ENCODE data around the gene MUC6.

The MUC6 gene

GRCh38 chr11:1014276-1014675, 22.2 kb downstream of the MUC6 start:
- no peak for DNase-seq
- in situ Hi-C loops (cut with MboI; ENCODE audit: low pct_unique_long_range_greater_than_20kb, low sequenced_read_pairs): no loop called here

GRCh38 chr11:1013631-1013935, 22.9 kb downstream of the MUC6 start:
- in situ Hi-C loops (cut with MboI; ENCODE audit: low pct_unique_long_range_greater_than_20kb, low sequenced_read_pairs): no loop called here
- DNase-seq: no peak

GRCh38 chr11:1012740-1013630, 23.5 kb downstream of the MUC6 start:
- DNase-seq: no peak
- in situ Hi-C loops (cut with MboI; ENCODE audit: low pct_unique_long_range_greater_than_20kb, low sequenced_read_pairs): no loop called here

GRCh38 chr11:1012291-1012690, 24.2 kb downstream of the MUC6 start:
- DNase-seq: no peak
- in situ Hi-C loops (cut with MboI; ENCODE audit: low pct_unique_long_range_greater_than_20kb, low sequenced_read_pairs): no loop called here

GRCh38 chr11:1011320-1011698, 25.2 kb downstream of the MUC6 start:
- in situ Hi-C loops (cut with MboI; ENCODE audit: low pct_unique_long_range_greater_than_20kb, low sequenced_read_pairs): no loop called here
- no peak for DNase-seq

GRCh38 chr11:1010551-1011319, 25.8 kb downstream of the MUC6 start:
- no peak for DNase-seq
- in situ Hi-C loops (cut with MboI; ENCODE audit: low pct_unique_long_range_greater_than_20kb, low sequenced_read_pairs): no loop called here

GRCh38 chr11:1009991-1010390, 26.5 kb downstream of the MUC6 start:
- in situ Hi-C loops (cut with MboI; ENCODE audit: low pct_unique_long_range_greater_than_20kb, low sequenced_read_pairs): no loop called here
- no peak for DNase-seq

- in situ Hi-C loops (cut with MboI; ENCODE audit: low pct_unique_long_range_greater_than_20kb, low sequenced_read_pairs): no loop called here
- no peak for DNase-seq
Measured at GRCh38 chr11:1009371-1009770, 27.1 kb downstream of the MUC6 start.

GRCh38 chr11:1008803-1009145, 27.7 kb downstream of the MUC6 start:
- in situ Hi-C loops (cut with MboI; ENCODE audit: low pct_unique_long_range_greater_than_20kb, low sequenced_read_pairs): no loop called here
- DNase-seq: no peak

GRCh38 chr11:1008001-1008802, 28.3 kb downstream of the MUC6 start:
- DNase-seq: no peak
- in situ Hi-C loops (cut with MboI; ENCODE audit: low pct_unique_long_range_greater_than_20kb, low sequenced_read_pairs): no loop called here

- in situ Hi-C loops (cut with MboI; ENCODE audit: low pct_unique_long_range_greater_than_20kb, low sequenced_read_pairs): no loop called here
- DNase-seq: no peak
Measured at GRCh38 chr11:1007279-1007678, 29.2 kb downstream of the MUC6 start.

GRCh38 chr11:1006762-1007161, 29.8 kb downstream of the MUC6 start:
- in situ Hi-C loops (cut with MboI; ENCODE audit: low pct_unique_long_range_greater_than_20kb, low sequenced_read_pairs): no loop called here
- no peak for DNase-seq

- in situ Hi-C loops (cut with MboI; ENCODE audit: low pct_unique_long_range_greater_than_20kb, low sequenced_read_pairs): no loop called here
- no peak for DNase-seq
Measured at GRCh38 chr11:1005928-1006327, 30.6 kb downstream of the MUC6 start.

GRCh38 chr11:1003159-1003558, 33.4 kb downstream of the MUC6 start:
- in situ Hi-C loops (cut with MboI; ENCODE audit: low pct_unique_long_range_greater_than_20kb, low sequenced_read_pairs): no loop called here

GRCh38 chr11:1002406-1002984, 34.0 kb downstream of the MUC6 start:
- no peak for DNase-seq

More at GRCh38 chr11:1003159-1003558, 33.4 kb downstream of the MUC6 start:
- DNase-seq: no peak

GRCh38 chr11:1001617-1002405, 34.7 kb downstream of the MUC6 start:
- DNase-seq: no peak
- in situ Hi-C loops (cut with MboI; ENCODE audit: low pct_unique_long_range_greater_than_20kb, low sequenced_read_pairs): no loop called here

More at GRCh38 chr11:1002406-1002984, 34.0 kb downstream of the MUC6 start:
- in situ Hi-C loops (cut with MboI; ENCODE audit: low pct_unique_long_range_greater_than_20kb, low sequenced_read_pairs): no loop called here

GRCh38 chr11:1000357-1001278, 35.9 kb downstream of the MUC6 start:
- in situ Hi-C loops (cut with MboI; ENCODE audit: low pct_unique_long_range_greater_than_20kb, low sequenced_read_pairs): no loop called here
- DNase-seq: no peak

- DNase-seq: no peak
- in situ Hi-C loops (cut with MboI; ENCODE audit: low pct_unique_long_range_greater_than_20kb, low sequenced_read_pairs): no loop called here
Measured at GRCh38 chr11:999009-999408, 37.5 kb downstream of the MUC6 start.
